GM12874 (cell line): ENCODE results near the gene PCNT.

Experiments
- TF ChIP-seq, protein P1 (sequence below): IDR thresholded peaks from 2 replicates; pipeline ENCODE4 v1.5.1; 2011; ENCODE audit warnings: low read depth, mild to moderate bottlenecking, control low read depth, low read length, moderate library complexity; ENCODE audit not compliant: insufficient read depth

The PCNT gene

DNA sequence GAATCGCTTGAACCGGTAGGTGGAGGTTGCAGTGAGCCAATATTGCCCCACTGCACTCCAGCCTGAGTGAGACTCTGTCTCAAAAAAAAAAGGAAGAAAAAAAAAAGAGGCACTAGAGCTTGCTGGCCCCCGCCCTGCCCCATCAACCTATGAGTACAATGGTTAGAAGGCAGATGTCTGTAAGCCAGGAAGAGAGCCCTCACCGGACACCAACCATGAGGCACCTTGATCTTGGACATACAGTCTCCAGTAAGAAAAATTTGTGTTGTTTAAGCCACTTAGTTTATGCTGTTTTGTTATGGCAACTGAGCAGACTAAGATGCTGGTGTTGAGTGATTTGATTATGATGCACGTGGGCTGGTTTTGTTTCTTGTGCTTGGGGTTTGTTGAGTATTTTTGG, 168.9 kb downstream of the PCNT start:
- TF ChIP-seq, protein P1, sequence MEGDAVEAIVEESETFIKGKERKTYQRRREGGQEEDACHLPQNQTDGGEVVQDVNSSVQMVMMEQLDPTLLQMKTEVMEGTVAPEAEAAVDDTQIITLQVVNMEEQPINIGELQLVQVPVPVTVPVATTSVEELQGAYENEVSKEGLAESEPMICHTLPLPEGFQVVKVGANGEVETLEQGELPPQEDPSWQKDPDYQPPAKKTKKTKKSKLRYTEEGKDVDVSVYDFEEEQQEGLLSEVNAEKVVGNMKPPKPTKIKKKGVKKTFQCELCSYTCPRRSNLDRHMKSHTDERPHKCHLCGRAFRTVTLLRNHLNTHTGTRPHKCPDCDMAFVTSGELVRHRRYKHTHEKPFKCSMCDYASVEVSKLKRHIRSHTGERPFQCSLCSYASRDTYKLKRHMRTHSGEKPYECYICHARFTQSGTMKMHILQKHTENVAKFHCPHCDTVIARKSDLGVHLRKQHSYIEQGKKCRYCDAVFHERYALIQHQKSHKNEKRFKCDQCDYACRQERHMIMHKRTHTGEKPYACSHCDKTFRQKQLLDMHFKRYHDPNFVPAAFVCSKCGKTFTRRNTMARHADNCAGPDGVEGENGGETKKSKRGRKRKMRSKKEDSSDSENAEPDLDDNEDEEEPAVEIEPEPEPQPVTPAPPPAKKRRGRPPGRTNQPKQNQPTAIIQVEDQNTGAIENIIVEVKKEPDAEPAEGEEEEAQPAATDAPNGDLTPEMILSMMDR, result no peak

DNA sequence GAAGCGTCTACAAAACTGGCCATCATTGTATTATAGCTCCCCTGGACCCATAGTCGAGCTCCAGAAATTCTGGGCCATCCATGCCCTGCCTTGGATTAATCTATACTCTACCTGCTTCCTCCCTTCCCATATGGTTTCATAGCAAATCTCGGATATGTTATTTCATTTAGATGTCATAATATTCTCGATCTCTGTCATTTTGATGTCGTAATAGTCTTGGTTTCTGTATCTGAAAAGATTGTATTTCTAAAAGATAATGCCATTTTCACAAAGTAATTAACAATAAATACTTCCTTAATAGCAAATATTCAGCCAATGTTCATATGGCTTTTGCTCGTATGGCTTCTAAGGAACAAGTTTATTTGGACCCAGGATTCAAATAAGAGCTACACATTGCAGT, 169.9 kb downstream of the PCNT start:
- TF ChIP-seq, protein P1, result no peak
